ENCODE data around the gene FXYD6. TPM values are rescaled to one million over a fixed set of nuclear protein-coding genes. Genes with fewer than 3 reads are reported as not detected.

FXYD6 gene
- total RNA-seq, 1 donor: 1.3 TPM

DNA sequence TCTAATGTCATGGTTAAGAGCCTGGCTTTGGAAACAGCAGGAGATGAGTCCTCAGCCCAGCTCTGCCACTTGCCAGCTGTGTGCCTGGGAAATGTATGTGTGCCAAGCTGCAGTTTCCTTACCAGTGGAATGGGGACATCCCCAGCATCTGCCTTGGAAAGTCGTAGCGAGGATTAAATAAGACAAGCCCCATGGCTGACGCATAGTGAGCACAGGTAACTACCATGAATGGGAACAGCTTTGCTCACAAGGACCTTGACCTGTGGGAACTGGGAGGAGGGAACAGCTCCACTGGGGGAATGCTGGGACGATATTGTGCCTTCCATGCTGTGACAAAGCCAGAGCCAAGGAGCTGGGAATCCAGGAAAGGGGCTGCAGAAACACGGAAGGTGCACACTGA lies 76.8 kb downstream of the FXYD6 start:
- no peak for DNase-seq (ENCODE audit: low read depth)
- TF ChIP-seq, protein P1, sequence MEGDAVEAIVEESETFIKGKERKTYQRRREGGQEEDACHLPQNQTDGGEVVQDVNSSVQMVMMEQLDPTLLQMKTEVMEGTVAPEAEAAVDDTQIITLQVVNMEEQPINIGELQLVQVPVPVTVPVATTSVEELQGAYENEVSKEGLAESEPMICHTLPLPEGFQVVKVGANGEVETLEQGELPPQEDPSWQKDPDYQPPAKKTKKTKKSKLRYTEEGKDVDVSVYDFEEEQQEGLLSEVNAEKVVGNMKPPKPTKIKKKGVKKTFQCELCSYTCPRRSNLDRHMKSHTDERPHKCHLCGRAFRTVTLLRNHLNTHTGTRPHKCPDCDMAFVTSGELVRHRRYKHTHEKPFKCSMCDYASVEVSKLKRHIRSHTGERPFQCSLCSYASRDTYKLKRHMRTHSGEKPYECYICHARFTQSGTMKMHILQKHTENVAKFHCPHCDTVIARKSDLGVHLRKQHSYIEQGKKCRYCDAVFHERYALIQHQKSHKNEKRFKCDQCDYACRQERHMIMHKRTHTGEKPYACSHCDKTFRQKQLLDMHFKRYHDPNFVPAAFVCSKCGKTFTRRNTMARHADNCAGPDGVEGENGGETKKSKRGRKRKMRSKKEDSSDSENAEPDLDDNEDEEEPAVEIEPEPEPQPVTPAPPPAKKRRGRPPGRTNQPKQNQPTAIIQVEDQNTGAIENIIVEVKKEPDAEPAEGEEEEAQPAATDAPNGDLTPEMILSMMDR (IDR thresholded peaks at IDR 0.05; ENCODE audit: insufficient read depth, low read length): no peak

DNA sequence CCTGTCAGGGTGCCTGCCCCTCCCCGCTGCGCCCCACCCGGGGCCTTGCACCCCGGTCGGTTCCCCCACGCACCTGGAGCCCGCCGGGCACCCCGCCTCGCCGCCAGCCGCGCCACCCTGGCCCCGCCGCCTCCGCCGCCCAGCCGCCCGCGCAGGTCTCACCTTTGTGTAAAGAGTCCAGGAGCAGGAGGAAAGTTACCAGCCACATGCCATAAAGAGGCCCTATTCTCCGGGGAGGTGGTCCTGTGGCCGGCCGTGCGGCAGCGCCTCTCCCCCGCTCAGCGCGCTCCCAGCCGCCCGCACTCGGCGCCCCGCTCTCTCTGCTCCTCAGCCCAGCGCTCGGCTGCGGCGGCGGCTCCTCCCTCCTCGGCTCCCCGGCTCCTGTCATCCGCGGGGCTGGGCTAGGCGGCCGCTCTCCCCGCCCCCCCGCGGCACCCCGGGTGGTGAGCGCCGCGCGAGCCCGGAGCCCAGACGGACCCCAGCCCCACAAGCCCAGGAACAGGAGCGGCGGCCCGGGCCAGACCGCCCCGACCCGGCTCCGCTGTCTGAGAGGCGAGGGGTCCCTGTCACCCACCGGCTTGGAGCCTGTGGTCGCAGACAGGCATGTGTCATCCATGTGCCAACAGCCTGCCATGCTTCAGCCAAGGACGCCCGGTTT lies 79.5 kb downstream of the FXYD6 start, which contains the start of gene DSCAML1:
TSS of gene DSCAML1 (minus strand) at position 345 of the 658 bp plus-strand sequence. CDS start at position 208, 137 bp downstream.
- no peak for DNase-seq (ENCODE audit: low read depth)
- no peak within 1 kb of the TSS for H3K4me3 ChIP-seq (ENCODE audit: low read depth, low read length)
- TF ChIP-seq, protein P1 (IDR thresholded peaks at IDR 0.05; ENCODE audit: insufficient read depth, low read length): no peak

More for the DNA sequence above, 76.8 kb downstream of the FXYD6 start:
- H3K4me3 ChIP-seq (ENCODE audit: low read depth, low read length): no peak overlapping the region

DNA sequence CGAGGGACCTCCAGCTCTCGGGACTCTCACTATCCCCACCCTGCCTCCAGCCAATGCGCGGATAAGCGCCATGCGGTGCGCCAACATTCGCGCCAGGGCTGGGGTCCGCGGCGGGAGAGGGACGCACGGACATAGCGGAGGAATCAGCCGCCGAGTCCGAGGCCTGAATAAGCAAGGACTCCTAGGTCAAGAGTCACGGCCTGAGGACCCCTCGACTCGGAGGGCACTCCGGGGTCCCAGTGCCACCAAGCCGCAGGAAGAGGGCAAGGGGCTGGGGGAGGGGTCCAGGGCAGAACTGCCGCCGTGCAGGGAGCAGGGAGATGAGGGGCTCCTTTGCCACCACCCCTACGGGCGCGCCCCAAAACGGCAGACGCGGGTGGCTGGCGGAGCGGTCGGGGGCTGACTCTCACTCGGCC lies 80.0 kb downstream of the FXYD6 start:
- H3K4me3 ChIP-seq (ENCODE audit: low read depth, low read length): no peak overlapping the region
- TF ChIP-seq, protein P1 (IDR thresholded peaks at IDR 0.05; ENCODE audit: insufficient read depth, low read length): no peak
- DNase-seq (ENCODE audit: low read depth): no peak

DNA sequence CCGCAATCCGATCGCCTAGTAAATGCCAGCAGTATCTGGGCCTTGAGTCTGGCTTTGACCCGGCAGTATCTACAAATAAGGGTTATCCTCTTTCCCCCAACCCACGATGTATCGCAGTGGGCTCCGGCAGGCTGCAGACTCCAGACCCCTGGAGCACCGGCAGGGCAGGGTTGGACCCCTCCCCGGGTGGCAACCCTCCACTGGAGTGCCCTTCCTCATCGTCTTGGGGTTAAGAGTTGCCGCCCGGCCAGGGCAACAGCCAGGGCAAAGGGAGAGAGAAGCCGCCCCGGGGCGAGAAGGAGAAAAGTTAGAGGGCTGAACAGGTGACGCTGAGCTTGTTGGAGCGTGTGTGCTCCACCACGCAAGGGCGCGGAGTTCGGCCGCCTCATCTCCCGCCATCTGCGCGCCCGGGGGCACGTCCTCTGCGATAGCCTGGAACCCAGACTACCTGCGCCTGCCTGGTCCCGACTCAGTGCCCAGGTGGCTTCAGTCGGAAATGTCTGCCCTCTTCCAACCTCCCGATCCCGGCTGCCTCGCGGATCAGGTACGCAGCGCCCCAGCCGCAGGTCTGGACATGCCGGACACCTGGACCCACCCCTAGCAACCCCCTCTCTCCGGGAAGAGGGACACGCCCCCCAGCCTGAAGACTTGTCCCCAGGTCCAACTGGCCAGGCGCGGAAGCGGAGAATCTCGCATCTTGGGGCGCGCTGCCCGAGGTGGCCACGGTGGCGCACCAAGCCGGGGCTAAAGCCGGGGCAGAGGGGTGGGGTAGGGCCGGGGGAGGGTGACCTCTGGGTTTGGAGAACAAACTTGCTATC lies 80.6 kb downstream of the FXYD6 start:
- no peak for DNase-seq (ENCODE audit: low read depth)
- TF ChIP-seq, protein P1 (IDR thresholded peaks at IDR 0.05; ENCODE audit: insufficient read depth, low read length): no peak
- no peak overlapping the region for H3K4me3 ChIP-seq (ENCODE audit: low read depth, low read length)

DNA sequence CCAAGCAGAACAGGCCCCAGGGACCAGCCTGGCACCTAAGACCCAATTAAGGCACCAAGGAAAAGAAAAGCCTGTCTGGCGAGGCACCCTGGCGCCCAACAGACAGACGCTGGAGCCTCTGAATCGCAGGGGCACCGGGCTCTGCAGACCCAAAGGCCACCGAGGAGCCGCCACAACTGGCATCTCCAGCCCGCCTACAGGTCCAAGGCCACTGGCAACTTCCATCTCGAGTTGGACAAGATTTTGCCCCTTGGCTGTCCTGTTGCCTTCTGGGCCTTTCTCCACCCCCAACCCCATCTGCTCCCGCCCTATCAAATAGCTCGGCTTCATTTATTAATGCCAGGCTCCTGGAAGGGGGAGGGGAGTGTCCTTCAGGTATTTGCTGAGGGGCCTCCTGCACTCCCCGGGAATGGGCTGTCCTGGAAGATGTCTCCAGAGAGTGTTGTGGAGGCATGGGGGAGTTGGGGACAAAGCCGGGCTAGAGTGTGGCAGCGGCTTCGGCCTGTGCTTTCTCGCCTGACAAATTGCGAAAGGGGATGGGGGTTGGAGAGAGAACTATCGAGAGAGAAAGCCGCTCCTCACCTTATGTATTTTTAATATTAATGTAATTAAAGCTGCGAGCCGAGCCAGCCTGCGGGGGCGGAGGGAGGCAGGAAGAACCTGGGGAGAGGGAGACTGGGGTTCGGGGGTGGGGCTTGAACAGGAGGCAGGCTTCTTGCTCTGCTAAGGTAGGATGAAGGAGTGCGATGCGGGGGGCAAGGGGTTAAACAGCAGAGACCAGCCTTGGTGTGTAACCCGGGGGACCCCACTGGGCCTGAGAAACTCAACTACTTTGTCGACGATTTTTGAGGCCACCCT lies 81.5 kb downstream of the FXYD6 start:
- no peak for DNase-seq (ENCODE audit: low read depth)
- TF ChIP-seq, protein P1 (IDR thresholded peaks at IDR 0.05; ENCODE audit: insufficient read depth, low read length): no peak
- no peak overlapping the region for H3K4me3 ChIP-seq (ENCODE audit: low read depth, low read length)

DNA sequence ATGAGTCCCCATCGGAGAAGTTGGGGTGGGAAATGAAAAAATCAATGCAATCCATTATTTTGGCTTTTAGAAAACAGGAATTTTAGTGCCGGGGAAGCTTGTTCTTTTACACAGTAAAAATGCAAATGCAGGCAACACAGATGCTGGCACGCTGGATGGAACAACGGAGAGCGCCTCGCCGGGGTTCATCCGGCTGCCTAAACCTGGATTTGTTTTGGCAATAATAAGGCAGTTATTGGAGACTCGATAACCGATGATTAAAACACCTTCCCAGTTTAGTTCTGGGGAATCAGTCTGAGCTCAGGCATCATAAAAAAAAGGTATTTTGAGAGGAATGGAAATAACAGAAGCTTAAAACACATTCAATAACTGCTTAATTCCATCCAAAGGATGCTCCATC lies 82.3 kb downstream of the FXYD6 start:
- H3K4me3 ChIP-seq (ENCODE audit: low read depth, low read length): no peak overlapping the region
- no peak for DNase-seq (ENCODE audit: low read depth)
- TF ChIP-seq, protein P1 (IDR thresholded peaks at IDR 0.05; ENCODE audit: insufficient read depth, low read length): no peak
